NT2/D1 (cell line): ENCODE measurements around the gene ZMYND12.

Experiments
- SUZ12 ChIP-seq: IDR thresholded peaks from 2 replicates; pipeline ENCODE4 v1.6.1; 2011; ENCODE audit not compliant: insufficient read length, insufficient read depth; ENCODE audit errors: extremely low read depth
- YY1 ChIP-seq: IDR thresholded peaks from 2 replicates; pipeline ENCODE4 v1.6.1; 2011; ENCODE audit not compliant: insufficient read length, insufficient read depth
- ZNF274 ChIP-seq: IDR thresholded peaks from 2 replicates; pipeline ENCODE4 v1.6.1; 2011; ENCODE audit warnings: mild to moderate bottlenecking, low read depth, low read length

DNA sequence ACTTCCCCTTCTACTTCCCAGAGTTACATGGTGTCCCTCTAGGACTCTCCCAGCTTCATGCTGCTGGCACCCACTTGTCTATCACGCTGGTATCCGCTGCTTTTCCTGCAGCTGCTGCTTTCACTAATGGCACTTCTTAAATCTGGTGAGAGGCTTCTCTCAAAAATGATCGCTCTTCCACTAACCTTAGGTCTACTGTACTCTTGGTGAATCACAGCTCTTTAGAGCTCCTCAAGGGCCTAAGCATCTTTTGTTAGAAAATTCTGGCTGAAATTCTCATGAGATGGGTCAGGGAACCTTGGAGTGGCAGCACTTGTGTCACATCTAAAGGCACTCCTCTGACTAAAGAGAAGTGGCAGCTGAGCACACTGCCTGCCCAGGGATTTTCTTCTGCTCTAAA, 32.1 kb downstream of the ZMYND12 start:
- TF ChIP-seq ZNF274 (no peak), YY1 (no peak), SUZ12 (no peak)
